Astrocyte of the hippocampus (primary cell): ENCODE results near the gene CSF1.
A peak's percentile ranks its signal among the peaks of the same experiment; 100 is the strongest.

Experiments used
- DNase-seq: peaks from one replicate; pipeline ENCODE4 v3.0.0; 2011; ENCODE audit warnings: low read depth, low spot score

The CSF1 gene

GRCh38 chr1:109882288-109883245 is 28.1 kb upstream of the CSF1 start:
- no peak for DNase-seq

- DNase-seq = no peak
These were observed 27.2 kb upstream of the CSF1 start for GRCh38 chr1:109883248-109883955.

- no peak for DNase-seq
These were observed 26.3 kb upstream of the CSF1 start for GRCh38 chr1:109884242-109884891.

GRCh38 chr1:109885589-109885988 is 25.1 kb upstream of the CSF1 start:
- no peak for DNase-seq

GRCh38 chr1:109886827-109887226 is 23.8 kb upstream of the CSF1 start:
- no peak for DNase-seq

- DNase-seq = no peak
These were observed 23.4 kb upstream of the CSF1 start for GRCh38 chr1:109887271-109887670.

DNA sequence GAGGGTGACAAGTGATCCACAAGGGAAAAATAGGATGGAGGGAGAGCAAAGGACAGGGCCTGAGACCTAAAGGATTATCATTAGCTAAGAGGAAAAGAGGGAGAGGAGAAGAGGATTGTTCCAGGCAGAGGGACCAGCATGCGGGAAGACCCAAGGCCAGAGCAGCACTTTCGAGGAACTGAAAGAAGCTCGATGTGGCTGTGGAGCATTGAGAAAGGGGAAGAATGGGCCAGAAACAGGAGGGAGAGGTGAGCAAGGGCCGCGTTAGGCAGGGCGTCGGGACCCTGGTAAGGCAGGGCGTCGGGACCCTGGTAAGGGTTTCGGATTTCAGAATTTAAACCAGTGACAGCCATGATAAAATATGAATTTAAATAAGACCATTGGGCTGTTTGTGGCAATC is 22.8 kb upstream of the CSF1 start:
- no peak for DNase-seq

DNA sequence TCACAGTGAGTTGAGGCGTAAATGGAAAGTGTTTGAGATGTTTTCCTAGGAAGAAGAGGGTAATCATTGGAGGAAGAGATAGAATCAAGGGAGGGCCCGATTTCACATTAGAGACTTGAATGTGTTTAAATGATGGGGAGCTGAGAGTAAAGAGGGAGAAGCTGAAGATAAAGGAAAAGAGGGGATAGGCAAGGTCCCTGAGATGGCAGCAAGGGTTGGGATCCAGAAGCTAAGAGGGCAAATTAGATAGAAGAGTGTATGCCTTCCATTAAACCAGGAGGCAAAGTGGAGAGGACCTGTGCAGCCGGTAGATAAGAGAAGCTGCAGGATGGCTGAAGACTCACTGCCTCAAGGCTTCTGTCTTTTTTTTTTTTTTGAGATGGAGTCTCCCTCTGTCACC is 21.6 kb upstream of the CSF1 start:
- DNase-seq = no peak

DNA sequence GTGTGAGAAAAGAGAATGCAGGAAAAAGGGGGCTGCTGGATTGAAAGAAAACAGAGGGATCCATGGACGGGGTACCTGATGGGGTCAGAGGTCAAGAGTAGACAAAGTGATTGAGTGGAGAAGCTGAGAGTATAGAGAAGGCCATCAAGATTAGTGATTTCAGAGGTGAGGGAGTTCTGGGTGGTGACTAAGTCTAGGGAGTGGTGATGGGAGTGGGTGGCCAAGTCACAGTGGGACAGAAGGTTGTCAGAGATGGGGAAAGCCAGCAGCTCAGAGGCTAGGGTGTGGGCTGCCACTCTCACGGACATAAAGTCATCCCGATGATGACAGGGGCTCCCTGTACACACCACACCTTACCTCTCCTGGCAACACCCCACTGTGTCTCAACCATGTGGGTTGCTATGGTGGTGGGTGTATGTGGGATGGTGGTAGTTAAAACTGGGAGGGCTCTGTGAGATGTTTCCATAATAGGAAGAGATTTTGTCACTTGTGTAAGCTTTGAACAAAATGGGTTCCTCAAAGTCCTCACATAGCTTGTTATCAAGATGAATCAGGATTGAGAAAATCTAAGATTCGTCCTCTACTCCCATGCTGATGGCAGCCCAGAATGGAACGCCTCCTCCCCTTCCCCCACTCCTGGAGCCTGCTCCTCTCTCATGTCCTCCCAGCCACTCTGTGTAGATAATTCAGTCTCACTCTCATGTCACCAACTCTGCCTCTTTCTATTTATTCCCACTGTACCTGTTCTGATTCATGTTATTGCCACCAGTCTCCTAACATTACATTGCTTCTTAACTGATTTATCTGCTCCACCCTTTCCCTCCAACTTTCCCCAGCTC is 20.3 kb upstream of the CSF1 start:
- no peak for DNase-seq

- DNase-seq = no peak
These were observed 18.7 kb upstream of the CSF1 start for GRCh38 chr1:109891930-109892329.

DNA sequence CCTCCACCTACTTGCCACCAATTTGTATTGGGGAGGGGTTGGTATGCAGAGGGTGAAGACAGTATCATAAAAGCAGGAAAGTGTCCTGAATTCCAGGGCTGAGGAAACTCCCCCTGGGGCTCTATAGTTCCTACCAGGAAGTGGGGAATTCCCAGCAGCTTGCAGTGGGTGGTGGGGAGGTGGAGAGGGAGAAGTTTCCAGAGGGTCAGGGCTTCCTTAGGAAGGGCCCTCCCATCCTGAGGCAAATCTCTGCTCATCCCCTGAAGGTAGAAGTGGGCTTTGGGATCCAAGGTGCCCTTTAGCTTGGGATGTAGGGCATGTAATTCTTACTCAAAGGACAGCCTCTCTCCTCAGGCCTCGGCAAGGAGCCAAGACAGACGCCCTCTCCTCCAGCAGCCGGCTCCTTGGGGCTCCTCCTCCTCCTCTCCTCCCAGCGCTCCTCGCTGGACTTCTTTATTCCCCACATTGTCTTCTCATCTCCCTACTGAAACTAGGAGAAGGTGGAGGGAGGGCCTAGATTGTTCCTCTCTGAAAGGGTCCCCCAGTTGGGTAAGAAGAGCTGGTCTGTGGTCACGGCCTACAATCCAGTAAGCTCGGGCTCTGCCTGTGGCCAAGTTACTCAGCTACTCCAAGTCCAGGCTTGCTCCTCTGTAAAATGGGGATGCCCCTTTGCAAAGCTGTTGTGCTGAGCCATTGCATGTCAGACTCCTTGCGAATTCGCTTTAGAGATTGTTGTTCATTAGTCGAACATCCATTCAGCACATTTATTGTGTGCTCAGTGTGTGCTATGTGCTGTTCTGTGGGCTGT is 17.9 kb upstream of the CSF1 start:
- DNase-seq = peak; percentile 44

DNA sequence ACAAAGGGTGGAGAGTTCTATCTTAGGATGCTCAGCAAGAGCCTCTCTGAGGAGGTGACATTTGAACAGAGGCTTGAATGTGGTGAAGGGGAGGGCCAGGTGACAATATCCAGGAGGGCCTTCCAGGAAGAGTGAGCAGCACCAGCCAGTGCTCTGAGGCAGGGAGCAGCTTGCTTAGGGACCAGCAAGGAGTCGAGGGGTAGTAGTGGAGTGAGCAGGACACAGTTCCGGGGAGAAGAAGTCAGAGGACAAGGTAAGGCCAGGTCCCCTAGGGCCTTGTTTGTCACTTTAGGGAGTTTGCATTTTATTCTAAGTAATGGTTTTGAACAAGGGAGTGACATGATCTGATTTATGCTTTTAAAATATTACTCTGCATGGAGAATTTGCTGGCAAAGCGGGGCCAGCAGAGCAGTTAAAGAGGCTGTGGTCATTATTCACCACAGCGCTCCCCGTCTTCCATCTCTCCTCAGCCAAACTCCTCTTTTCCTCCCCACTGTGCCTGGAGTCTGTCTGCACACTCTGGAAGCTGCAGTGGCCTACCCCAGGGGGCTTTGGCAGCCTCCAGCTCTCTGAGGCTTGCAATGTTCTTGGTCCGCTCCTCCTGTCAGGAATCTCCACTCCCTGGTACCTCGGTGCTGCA is 17.0 kb upstream of the CSF1 start:
- no peak for DNase-seq

DNA sequence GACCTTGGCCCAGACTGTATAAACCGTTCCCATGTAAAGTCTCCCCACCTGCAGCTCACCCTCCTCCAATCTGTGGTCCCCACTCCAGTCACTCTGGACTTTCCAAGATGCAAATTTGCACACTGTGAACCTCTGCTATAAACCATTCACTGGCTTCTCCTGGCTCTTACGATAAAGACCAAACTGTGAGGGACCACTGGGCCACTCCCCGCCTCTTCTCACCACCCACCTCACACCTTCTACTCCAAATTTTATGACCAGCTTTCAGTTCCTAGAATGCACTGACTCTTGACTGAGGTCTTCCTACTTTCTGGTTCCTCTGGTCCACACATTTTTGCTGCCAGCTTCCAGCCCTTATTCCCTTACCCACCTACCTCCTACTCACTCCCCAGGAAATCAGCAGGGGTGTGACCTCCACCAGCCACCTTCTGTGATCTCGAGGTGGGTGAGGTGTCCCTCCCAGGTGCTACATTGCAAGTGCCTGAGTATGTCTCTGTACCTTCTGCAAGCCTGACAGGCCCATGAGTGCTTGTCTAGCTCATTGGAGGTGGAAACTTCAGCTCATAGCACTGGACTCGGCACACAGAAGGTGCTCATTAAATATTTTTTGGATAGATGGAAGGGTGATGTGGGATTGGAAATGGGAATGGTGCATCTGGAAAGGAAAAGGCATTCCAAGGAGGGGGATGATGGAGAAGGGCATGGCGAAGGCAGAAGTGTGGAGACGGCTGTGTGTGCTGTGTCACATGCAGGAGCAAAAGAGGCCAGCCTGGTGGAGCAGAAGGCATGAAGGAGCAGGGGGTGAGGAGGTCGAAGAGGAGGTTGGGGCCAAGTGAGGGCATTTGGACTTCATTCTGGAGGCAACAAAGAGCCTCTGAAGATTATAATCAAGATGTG is 15.6 kb upstream of the CSF1 start:
- no peak for DNase-seq

DNA sequence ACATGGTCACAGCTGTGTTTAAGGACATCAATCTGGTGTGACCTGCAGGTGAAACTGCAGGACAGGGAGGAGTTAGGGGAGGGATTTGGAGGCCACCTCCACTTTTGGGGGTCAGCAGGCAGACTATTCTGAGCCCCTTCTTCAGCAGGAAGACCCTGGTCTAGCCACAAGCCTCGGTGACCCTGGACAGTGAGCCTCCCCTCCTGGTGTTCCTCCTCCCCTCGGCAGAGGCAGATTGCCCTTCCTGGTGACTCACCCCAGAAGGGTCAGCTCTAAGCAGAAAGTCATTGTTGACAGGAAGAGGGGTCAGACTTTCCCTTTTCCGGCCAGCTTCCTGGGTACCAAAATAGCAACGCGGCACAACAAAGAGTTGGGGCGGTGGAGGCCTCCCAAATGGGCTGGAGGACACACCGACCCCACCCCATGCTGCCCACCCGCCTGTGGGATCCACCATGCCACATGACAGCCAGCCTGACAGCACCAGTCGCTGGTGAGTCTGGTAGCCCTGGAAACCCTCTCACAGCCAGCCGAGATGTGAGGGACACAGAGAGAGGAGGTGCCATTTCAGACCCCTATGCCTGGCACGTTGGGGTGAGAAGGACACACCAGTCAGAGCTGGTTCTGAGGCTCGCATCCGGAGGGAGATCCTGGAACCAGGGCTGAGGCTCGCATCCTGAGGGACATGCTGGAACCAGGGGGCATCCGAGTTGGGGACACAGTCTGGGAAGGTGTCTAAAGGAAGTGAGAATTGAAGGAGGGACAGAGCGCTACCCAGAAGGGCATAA is 14.7 kb upstream of the CSF1 start:
- DNase-seq = no peak

GRCh38 chr1:109896681-109897080 is 14.0 kb upstream of the CSF1 start:
- no peak for DNase-seq

DNA sequence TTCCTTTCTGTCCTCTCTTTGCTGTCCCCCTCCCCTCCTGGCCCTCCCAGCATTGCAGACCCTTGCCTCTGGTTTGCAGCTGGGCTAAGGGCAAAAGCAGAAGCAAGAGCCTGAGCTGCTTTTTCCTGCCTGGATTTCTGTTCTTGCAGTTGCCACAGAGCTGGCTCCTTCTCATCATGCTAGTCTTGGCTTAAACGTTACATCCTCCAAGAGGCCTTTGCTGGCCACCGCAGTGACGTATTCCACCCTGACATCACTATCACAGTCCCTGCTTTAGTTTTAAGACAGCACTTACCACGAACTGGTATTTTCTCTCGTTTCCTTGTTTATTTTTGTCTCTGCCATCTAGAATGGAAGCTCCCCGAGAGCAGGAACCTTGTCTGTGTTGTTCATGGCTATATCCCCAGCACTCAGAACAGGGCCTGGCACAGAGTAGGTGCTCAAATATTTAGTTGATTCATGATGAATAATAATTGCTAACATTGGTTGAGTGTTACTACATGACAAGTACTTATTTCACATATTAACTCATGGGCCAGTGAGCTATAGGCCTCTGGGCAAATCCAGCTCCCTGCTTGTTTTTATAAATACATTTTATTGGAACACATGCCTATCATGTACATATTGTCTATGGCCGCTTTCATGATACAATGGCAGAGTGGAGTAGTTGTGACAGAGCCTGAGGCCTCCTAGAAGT is 13.2 kb upstream of the CSF1 start:
- no peak for DNase-seq

- DNase-seq = no peak
These were observed 11.8 kb upstream of the CSF1 start for GRCh38 chr1:109898842-109899241.

GRCh38 chr1:109901141-109901523 is 9.5 kb upstream of the CSF1 start:
- DNase-seq = no peak
